A549 treated with AZD9567 at 1 μM for 4 hours (cell line): ENCODE data around the gene COLEC12. TPM values are rescaled to one million over a fixed set of nuclear protein-coding genes. Genes with fewer than 3 reads are reported as not detected.

Experiments used
- total RNA-seq: library from RNA; stranded (reverse); fragments of 200-300 nt; extraction: Qiagen RNA extraction; gene quantifications from 5 replicates; pipeline ENCODE4 v1.2.3, GENCODE V29; 2022; ENCODE audit not compliant: insufficient read depth

COLEC12 gene
- total RNA-seq, result 0.02 to 0.05 TPM (median 0.03 TPM) in 3 of 5 replicates, not detected in the others

DNA sequence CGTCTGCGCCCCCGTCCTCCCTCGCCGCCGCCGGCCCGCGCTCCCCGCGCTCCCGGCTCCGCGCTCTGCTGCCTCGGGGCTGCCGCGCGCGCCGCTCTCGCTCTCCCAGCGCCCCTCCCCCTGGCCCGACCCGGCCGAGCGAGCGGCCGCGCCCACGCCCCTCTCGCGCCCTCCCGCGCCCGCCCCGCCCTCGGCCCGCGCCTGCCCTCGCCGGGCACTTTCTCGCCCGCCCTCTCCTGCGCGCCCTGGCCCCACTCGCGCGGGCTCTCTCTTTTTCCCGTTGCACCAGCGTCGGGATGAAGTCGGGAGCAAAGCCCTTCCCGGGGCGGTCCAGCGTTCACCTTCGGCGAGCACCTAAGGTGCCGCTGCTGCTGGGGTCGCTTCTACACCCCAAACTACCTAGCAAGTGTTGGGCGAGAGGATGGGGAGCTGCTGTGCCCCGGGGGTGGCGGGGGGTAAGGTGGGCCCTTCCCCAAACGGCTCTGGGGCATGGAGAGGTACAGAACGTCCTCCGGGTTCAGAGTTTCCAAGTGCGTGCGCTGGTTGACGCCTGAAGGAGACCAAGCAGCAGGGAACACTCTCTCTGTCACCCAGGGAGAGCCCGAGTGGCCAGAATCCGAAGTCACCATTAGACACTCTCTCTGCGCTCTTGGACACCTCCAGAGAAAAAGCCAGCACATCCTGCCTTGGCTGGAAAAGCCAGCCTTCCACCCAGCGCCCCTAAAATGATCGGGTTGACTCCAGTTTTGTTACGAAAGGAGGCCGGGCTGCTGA, at the start of gene COLEC12:
Gene COLEC12, minus strand, starts transcription at position 70 of the 774 bp plus-strand sequence. CDS start 187 bp downstream, outside the sequence.

DNA sequence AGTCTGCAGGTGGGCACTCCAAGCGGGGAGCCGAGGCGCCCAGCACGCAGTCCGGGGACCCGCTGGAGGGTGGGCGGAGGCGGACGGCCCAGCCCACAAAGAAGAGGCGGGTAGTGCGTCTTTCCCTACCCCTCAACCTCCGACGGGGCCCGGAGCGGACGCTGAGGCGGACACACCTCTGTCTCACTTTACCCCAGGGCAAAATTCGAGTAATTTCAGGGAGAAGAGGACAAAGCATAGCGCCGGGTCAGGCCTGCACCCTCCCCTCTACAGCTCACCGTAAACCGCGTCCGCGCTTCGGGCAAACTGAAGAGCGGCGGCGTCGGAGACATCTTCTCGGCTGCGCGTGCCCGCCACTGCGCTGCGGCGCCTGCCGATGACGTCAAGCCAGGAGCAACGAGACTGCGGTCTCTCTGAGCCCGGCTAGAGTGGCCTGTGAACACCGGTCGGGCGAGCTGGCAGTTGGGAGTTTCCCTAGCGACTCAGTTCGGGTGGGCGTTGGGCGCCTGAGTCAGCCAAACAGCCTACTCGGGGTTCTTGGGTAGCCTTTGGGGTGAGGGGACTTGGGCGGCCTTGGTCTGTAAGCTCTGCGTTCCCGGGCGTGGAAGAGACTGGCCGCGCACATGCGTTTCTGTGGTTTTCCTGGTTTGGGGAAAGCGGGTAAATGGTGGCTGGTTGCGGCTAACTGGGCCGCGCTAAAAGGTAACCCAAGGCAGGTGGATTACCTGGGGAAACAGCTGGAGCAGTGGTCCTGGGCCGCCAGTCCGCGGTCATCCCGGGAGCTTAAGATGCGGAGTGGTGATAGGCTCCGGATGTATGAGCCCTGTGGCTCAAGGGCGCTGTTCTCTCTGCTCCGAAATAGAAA, 232.6 kb downstream of the COLEC12 start, which contains the start of gene THOC1:
Gene THOC1, minus strand, starts transcription at position 360 of the 865 bp plus-strand sequence. Its CDS starts 28 bp downstream, at position 332.

Other genes starting within 250 kb of the COLEC12 start
- 10.5 to 21.5 TPM (median 19.1 TPM) in 5 replicates for gene THOC1, start 232.7 kb downstream of the COLEC12 start, total RNA-seq
- not detected in 5 replicates for gene CETN1, start 79.7 kb upstream of the COLEC12 start, total RNA-seq
- not detected in 5 replicates for gene CLUL1, start 96.3 kb upstream of the COLEC12 start, total RNA-seq
- 167 to 186 TPM (median 172 TPM) in 5 replicates for gene TYMS, start 157.0 kb upstream of the COLEC12 start, total RNA-seq
- gene ENOSF1, start 211.9 kb upstream of the COLEC12 start, total RNA-seq, result 24.2 to 37.8 TPM (median 27.0 TPM) in 5 replicates